Measurements from ENCODE around the gene ZMAT5.

ZMAT5 gene

GRCh38 chr22:29718949-29719898 is 47.6 kb downstream of the ZMAT5 start:
- Histone ChIP-seq H3K36me3 (ENCODE audit: control insufficient read depth in 4 of 4, insufficient read depth in 4 of 4, low read length in 3 of 4) (no peaks in the 10 kb centered on the region), H3K4me1 (ENCODE audit: control extremely low read depth in 1 of 4, control insufficient read depth in 4 of 4, insufficient read depth in 4 of 4, low read length in 3 of 4) (peaks cover 0 to 14% (median 4%) of the 10 kb centered on the region in 4 experiments), H3K4me3 (ENCODE audit: control insufficient read depth in 1 of 7, extremely low read depth in 1 of 7, insufficient read depth in 4 of 7, low read depth in 2 of 7, low read length in 6 of 7) (peak overlapping the region in 1 of 7 experiments; percentile 28), H3K9me3 (ENCODE audit: control extremely low read depth in 1 of 5, control insufficient read depth in 4 of 5, insufficient read depth in 2 of 5, low read depth in 1 of 5, low read length in 4 of 5) (no peaks in the 10 kb centered on the region), H3K27ac (ENCODE audit: insufficient read depth in 1 of 2, low read depth in 1 of 2, low read length in 2 of 2, poor library complexity in 1 of 2, severe bottlenecking in 2 of 2) (no peak overlapping the region), H3K27me3 (replicated peaks in 2 of 5; ENCODE audit: control insufficient read depth in 4 of 5, insufficient read depth in 5 of 5, low read length in 4 of 5) (peaks cover 0 to 81% (median 26%) of the 10 kb centered on the region in 5 experiments)
- DNase-seq, result no peak
- WGBS (ENCODE audit: insufficient coverage), result 49% methylated on average over 9 of the region's 24 CpGs
- CTCF ChIA-PET, result interaction anchor here (1.0 to 2.2 kb wide), 3 partner anchors 8 to 26 kb away, joined by 3 to 12 read pairs (median 3); no protein-coding TSS in a partner anchor
- POLR2A ChIA-PET, result no interaction called here

GRCh38 chr22:29717789-29718188 is 49.0 kb downstream of the ZMAT5 start:
- Histone ChIP-seq H3K27ac (ENCODE audit: insufficient read depth in 1 of 2, low read depth in 1 of 2, low read length in 2 of 2, poor library complexity in 1 of 2, severe bottlenecking in 2 of 2) (no peak overlapping the region), H3K9me3 (ENCODE audit: control extremely low read depth in 1 of 5, control insufficient read depth in 4 of 5, insufficient read depth in 2 of 5, low read depth in 1 of 5, low read length in 4 of 5) (no peaks in the 10 kb centered on the region), H3K4me1 (ENCODE audit: control extremely low read depth in 1 of 4, control insufficient read depth in 4 of 4, insufficient read depth in 4 of 4, low read length in 3 of 4) (peaks cover 0 to 14% (median 4%) of the 10 kb centered on the region in 4 experiments), H3K27me3 (replicated peaks in 2 of 5; ENCODE audit: control insufficient read depth in 4 of 5, insufficient read depth in 5 of 5, low read length in 4 of 5) (peaks cover 0 to 72% (median 22%) of the 10 kb centered on the region in 5 experiments), H3K4me3 (ENCODE audit: control insufficient read depth in 1 of 7, extremely low read depth in 1 of 7, insufficient read depth in 4 of 7, low read depth in 2 of 7, low read length in 6 of 7) (no peak overlapping the region), H3K36me3 (ENCODE audit: control insufficient read depth in 4 of 4, insufficient read depth in 4 of 4, low read length in 3 of 4) (no peaks in the 10 kb centered on the region)
- ChIA-PET POLR2A (interaction anchor here (0.6 kb wide), 1 partner anchor 56 kb away, joined by 5 read pairs; no protein-coding TSS in a partner anchor), CTCF (interaction anchor here (0.6 to 2.2 kb wide), 4 partner anchors 9 to 285 kb away, joined by 3 to 12 read pairs (median 3); no protein-coding TSS in a partner anchor)
- no peak for DNase-seq
- 87% methylated on average over 3 of the region's 11 CpGs for WGBS (ENCODE audit: insufficient coverage)

GRCh38 chr22:29716814-29717545 is 49.8 kb downstream of the ZMAT5 start:
- H3K27me3 ChIP-seq (replicated peaks in 2 of 5; ENCODE audit: control insufficient read depth in 4 of 5, insufficient read depth in 5 of 5, low read length in 4 of 5), result peaks cover 0 to 66% (median 25%) of the 10 kb centered on the region in 5 experiments
- ChIA-PET CTCF (interaction anchor here (0.6 to 2.2 kb wide), 5 partner anchors 10 to 63 kb away, joined by 3 to 12 read pairs (median 3); no protein-coding TSS in a partner anchor), POLR2A (no interaction called here)
- no peaks in the 10 kb centered on the region for H3K36me3 ChIP-seq (ENCODE audit: control insufficient read depth in 4 of 4, insufficient read depth in 4 of 4, low read length in 3 of 4)
- H3K9me3 ChIP-seq (ENCODE audit: control extremely low read depth in 1 of 5, control insufficient read depth in 4 of 5, insufficient read depth in 2 of 5, low read depth in 1 of 5, low read length in 4 of 5), result no peaks in the 10 kb centered on the region
- H3K4me3 ChIP-seq (ENCODE audit: control insufficient read depth in 1 of 7, extremely low read depth in 1 of 7, insufficient read depth in 4 of 7, low read depth in 2 of 7, low read length in 6 of 7), result no peak overlapping the region
- H3K27ac ChIP-seq (ENCODE audit: insufficient read depth in 1 of 2, low read depth in 1 of 2, low read length in 2 of 2, poor library complexity in 1 of 2, severe bottlenecking in 2 of 2), result no peak overlapping the region
- 70% methylated on average over 15 of the region's 16 CpGs for WGBS (ENCODE audit: insufficient coverage)
- H3K4me1 ChIP-seq (ENCODE audit: control extremely low read depth in 1 of 4, control insufficient read depth in 4 of 4, insufficient read depth in 4 of 4, low read length in 3 of 4), result peaks cover 0 to 14% (median 4%) of the 10 kb centered on the region in 4 experiments
- peak; percentile 47 to 76 (median 72) for DNase-seq

GRCh38 chr22:29715705-29716104 is 51.1 kb downstream of the ZMAT5 start:
- POLR2A ChIA-PET, result no interaction called here
- WGBS (ENCODE audit: insufficient coverage), result 96% methylated on average over 3 of the region's 5 CpGs
- Histone ChIP-seq H3K27ac (ENCODE audit: insufficient read depth in 1 of 2, low read depth in 1 of 2, low read length in 2 of 2, poor library complexity in 1 of 2, severe bottlenecking in 2 of 2) (no peak overlapping the region), H3K4me3 (ENCODE audit: control insufficient read depth in 1 of 7, extremely low read depth in 1 of 7, insufficient read depth in 4 of 7, low read depth in 2 of 7, low read length in 6 of 7) (no peak overlapping the region), H3K9me3 (ENCODE audit: control extremely low read depth in 1 of 5, control insufficient read depth in 4 of 5, insufficient read depth in 2 of 5, low read depth in 1 of 5, low read length in 4 of 5) (no peaks in the 10 kb centered on the region), H3K36me3 (ENCODE audit: control insufficient read depth in 4 of 4, insufficient read depth in 4 of 4, low read length in 3 of 4) (no peaks in the 10 kb centered on the region), H3K27me3 (replicated peaks in 2 of 5; ENCODE audit: control insufficient read depth in 4 of 5, insufficient read depth in 5 of 5, low read length in 4 of 5) (peaks cover 0 to 57% (median 23%) of the 10 kb centered on the region in 5 experiments), H3K4me1 (ENCODE audit: control extremely low read depth in 1 of 4, control insufficient read depth in 4 of 4, insufficient read depth in 4 of 4, low read length in 3 of 4) (peaks cover 0 to 11% (median 5%) of the 10 kb centered on the region in 4 experiments)
- CTCF ChIA-PET, result interaction anchor here (1.1 to 1.7 kb wide), 4 partner anchors 11 to 64 kb away, joined by 3 to 4 read pairs (median 3); no protein-coding TSS in a partner anchor
- DNase-seq, result no peak

DNA sequence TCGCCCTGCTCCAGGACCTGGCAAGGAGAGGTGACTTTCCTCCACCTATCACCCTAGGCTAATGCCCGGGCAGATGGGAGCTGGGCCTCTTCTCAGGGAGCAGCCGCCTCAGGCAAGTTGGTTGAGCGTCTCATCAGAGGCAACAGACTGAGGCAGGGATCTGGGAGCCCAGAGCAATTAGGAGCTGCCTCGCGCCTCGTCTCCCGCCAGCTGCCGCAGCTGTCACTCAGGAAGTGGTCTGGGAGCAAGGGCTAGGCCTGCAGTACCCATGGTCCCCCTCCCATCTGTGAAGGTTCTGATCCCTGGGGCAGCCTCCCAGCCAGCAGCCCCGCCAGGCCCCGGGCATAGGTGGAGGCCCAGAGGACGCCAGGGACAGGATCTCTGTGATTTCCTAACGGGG is 51.6 kb downstream of the ZMAT5 start:
- CTCF ChIA-PET, result interaction anchor here (1.3 to 1.7 kb wide), 2 partner anchors 25 to 27 kb away, joined by 3 to 4 read pairs; no protein-coding TSS in a partner anchor
- POLR2A ChIA-PET, result no interaction called here
- WGBS (ENCODE audit: insufficient coverage), result 73% methylated on average over 9 of the region's 13 CpGs
- no peak overlapping the region for H3K27ac ChIP-seq (ENCODE audit: insufficient read depth in 1 of 2, low read depth in 1 of 2, low read length in 2 of 2, poor library complexity in 1 of 2, severe bottlenecking in 2 of 2)
- peaks cover 0 to 52% (median 23%) of the 10 kb centered on the region in 5 experiments for H3K27me3 ChIP-seq (replicated peaks in 2 of 5; ENCODE audit: control insufficient read depth in 4 of 5, insufficient read depth in 5 of 5, low read length in 4 of 5)
- H3K9me3 ChIP-seq (ENCODE audit: control extremely low read depth in 1 of 5, control insufficient read depth in 4 of 5, insufficient read depth in 2 of 5, low read depth in 1 of 5, low read length in 4 of 5), result no peaks in the 10 kb centered on the region
- DNase-seq, result no peak
- H3K4me1 ChIP-seq (ENCODE audit: control extremely low read depth in 1 of 4, control insufficient read depth in 4 of 4, insufficient read depth in 4 of 4, low read length in 3 of 4), result peaks cover 0 to 8% (median 3%) of the 10 kb centered on the region in 4 experiments
- no peaks in the 10 kb centered on the region for H3K36me3 ChIP-seq (ENCODE audit: control insufficient read depth in 4 of 4, insufficient read depth in 4 of 4, low read length in 3 of 4)
- no peak overlapping the region for H3K4me3 ChIP-seq (ENCODE audit: control insufficient read depth in 1 of 7, extremely low read depth in 1 of 7, insufficient read depth in 4 of 7, low read depth in 2 of 7, low read length in 6 of 7)

DNA sequence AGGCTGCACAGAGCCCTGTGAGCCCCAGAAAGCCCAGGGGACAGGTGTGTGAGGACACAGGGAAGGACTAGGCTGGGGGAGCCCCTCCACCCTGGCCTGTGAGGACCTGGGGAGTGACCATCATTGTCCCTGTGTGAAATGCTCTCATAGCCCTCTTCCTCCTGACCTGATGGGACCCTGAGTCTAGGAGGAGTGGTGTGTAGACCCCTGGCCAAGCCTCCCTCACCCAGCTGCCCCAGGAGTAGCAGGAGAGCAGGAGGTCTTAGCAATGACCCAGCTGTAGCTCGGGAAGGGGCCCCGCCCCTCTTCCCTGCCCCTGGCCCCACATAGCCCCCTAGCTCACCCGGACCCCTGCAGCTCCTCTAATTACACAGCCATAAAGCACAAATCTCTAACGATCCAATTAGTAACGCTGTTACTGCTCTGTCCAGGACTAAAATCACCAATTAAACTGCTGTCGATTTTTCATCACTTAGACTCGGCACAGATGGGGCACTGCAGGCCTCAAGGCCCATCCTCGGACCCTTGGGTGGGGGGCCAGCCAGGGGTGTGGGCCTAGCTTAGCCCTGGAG is 53.6 kb downstream of the ZMAT5 start:
- POLR2A ChIA-PET, result no interaction called here
- peaks cover 0 to 42% (median 11%) of the 10 kb centered on the region in 5 experiments for H3K27me3 ChIP-seq (replicated peaks in 2 of 5; ENCODE audit: control insufficient read depth in 4 of 5, insufficient read depth in 5 of 5, low read length in 4 of 5)

More for the DNA sequence above, 53.6 kb downstream of the ZMAT5 start:
- Histone ChIP-seq H3K27ac (ENCODE audit: insufficient read depth in 1 of 2, low read depth in 1 of 2, low read length in 2 of 2, poor library complexity in 1 of 2, severe bottlenecking in 2 of 2) (no peak overlapping the region), H3K4me1 (ENCODE audit: control extremely low read depth in 1 of 4, control insufficient read depth in 4 of 4, insufficient read depth in 4 of 4, low read length in 3 of 4) (peaks cover 0 to 4% (median 0%) of the 10 kb centered on the region in 4 experiments), H3K36me3 (ENCODE audit: control insufficient read depth in 4 of 4, insufficient read depth in 4 of 4, low read length in 3 of 4) (no peaks in the 10 kb centered on the region), H3K4me3 (ENCODE audit: control insufficient read depth in 1 of 7, extremely low read depth in 1 of 7, insufficient read depth in 4 of 7, low read depth in 2 of 7, low read length in 6 of 7) (no peak overlapping the region), H3K9me3 (ENCODE audit: control extremely low read depth in 1 of 5, control insufficient read depth in 4 of 5, insufficient read depth in 2 of 5, low read depth in 1 of 5, low read length in 4 of 5) (no peaks in the 10 kb centered on the region)
- WGBS (ENCODE audit: insufficient coverage), result 76% methylated on average over 7 of the region's 8 CpGs
- DNase-seq, result no peak
- CTCF ChIA-PET, result no interaction called here
